HepG2 (cell line): ENCODE measurements around the gene TXNDC16. TPM values are rescaled to one million over a fixed set of nuclear protein-coding genes. Genes with fewer than 3 reads are reported as not detected.

Experiments used
- ATAC-seq: fragments of 200-7000 bp; cut with Tn5 transposase; 3 replicates; pipeline ENCODE4 v1.9.1; 2020; ENCODE audit warnings: mild to moderate bottlenecking, moderate library complexity
- BruUV-seq: library from RNA; stranded (reverse); fragments of 400-500 nt; replicated peaks from 2 replicates; lab custom pipeline; 2021; lab: Mats Ljungman, UMichigan
- CTCF ChIA-PET: fragments of 300-600 bp; formaldehyde crosslinking; extraction: SDS; loops from one replicate; lab custom pipeline; 2021; ENCODE audit warnings: low total read pairs, inconsistent platforms, low intra/inter-chr PET ratio; lab: Yijun Ruan, JAX
- POLR2A ChIA-PET: fragments of 350-600 bp; sonication (Branson Sonifier 250); formaldehyde crosslinking; loops from one replicate; lab custom pipeline; 2020; ENCODE audit warnings: antibody characterized with exemption, inconsistent platforms; lab: Yijun Ruan, JAX
- DNase-seq: peaks from one replicate; pipeline ENCODE4 v3.0.0-alpha.2; 2015; ENCODE audit warnings: low spot score
- FAIRE-seq: peaks from 3 replicates; lab custom pipeline; 2011; peaks lifted over from hg19 to GRCh38; lab: Jason Lieb, UNC
- H2AFZ ChIP-seq: one replicate; pipeline ENCODE4 v1.6.1; 2011; ENCODE audit warnings: low read length, inconsistent platforms
- H3K27ac ChIP-seq: fragments of 300-600 bp; 3 replicates; pipeline ENCODE4 v1.8.0; 2011; ENCODE audit warnings: mixed run types, mild to moderate bottlenecking, mixed read lengths, low read length, inconsistent platforms; ENCODE audit not compliant: insufficient read depth; ENCODE audit errors: extremely low read length
- H3K27me3 ChIP-seq, 2 experiments: fragments of 200-600 bp in 1 of 2; 2 replicates in 1 of 2; 3 replicates in 1 of 2; pipeline versions ENCODE4 v1.6.0 to v1.8.0; 2011; ENCODE audit warnings: low read length in 2 of 2, mild to moderate bottlenecking in 2 of 2, moderate library complexity in 2 of 2, inconsistent platforms in 1 of 2; ENCODE audit not compliant: insufficient read depth in 2 of 2, control insufficient read depth in 1 of 2
- H3K36me3 ChIP-seq, 2 experiments: fragments of 200-600 bp in 1 of 2; replicated peaks in 1 of 2; 2 replicates in 1 of 2; 3 replicates in 1 of 2; pipeline versions ENCODE4 v1.5.1 to v1.8.0; 2011; ENCODE audit warnings: low read length in 2 of 2, inconsistent platforms in 1 of 2; ENCODE audit not compliant: insufficient read depth in 2 of 2, control insufficient read depth in 1 of 2
- H3K4me1 ChIP-seq: 2 replicates; pipeline ENCODE4 v1.5.1; 2012; ENCODE audit warnings: low read length, inconsistent platforms; ENCODE audit not compliant: insufficient read depth
- H3K4me2 ChIP-seq: 2 replicates; pipeline ENCODE4 v1.6.0; 2011; ENCODE audit warnings: low read depth, low read length, inconsistent platforms
- H3K4me3 ChIP-seq, 3 experiments: fragments of 200-600 bp in 1 of 3; sonication (generic), shearing (Covaris generic) in 1 of 3; replicated peaks in 1 of 3; 2 replicates each; pipeline ENCODE4 v1.5.1; 2011 to 2016; ENCODE audit warnings: low read length in 3 of 3, inconsistent platforms in 2 of 3, low read depth in 2 of 3, mild to moderate bottlenecking in 2 of 3, control low read depth in 1 of 3, mixed read lengths in 1 of 3; ENCODE audit not compliant: insufficient read depth in 1 of 3
- H3K79me2 ChIP-seq: one replicate; pipeline ENCODE4 v1.6.1; 2011; ENCODE audit warnings: low read length, inconsistent platforms; ENCODE audit not compliant: insufficient read depth
- H3K9ac ChIP-seq: 2 replicates; pipeline ENCODE4 v1.6.0; 2011; ENCODE audit warnings: mild to moderate bottlenecking, low read depth, low read length, inconsistent platforms; ENCODE audit not compliant: insufficient read depth
- H3K9me3 ChIP-seq: 2 replicates; pipeline ENCODE4 v1.5.1; 2012; ENCODE audit warnings: mild to moderate bottlenecking, low read length
- H4K20me1 ChIP-seq: 2 replicates; pipeline ENCODE4 v1.6.0; 2011; ENCODE audit warnings: inconsistent platforms, mild to moderate bottlenecking, low read length, moderate library complexity; ENCODE audit not compliant: insufficient read depth
- BCLAF1 ChIP-seq: fragments of 450-650 bp; IDR thresholded peaks from 2 replicates; pipeline ENCODE4 v1.6.1; 2017; ENCODE audit warnings: mild to moderate bottlenecking
- HBP1 ChIP-seq: IDR thresholded peaks from 2 replicates; pipeline ENCODE4 v1.6.1; 2016; ENCODE audit warnings: low read depth, control low read depth
- IRX3 ChIP-seq: sonication (generic); formaldehyde crosslinking; IDR thresholded peaks from 2 replicates; pipeline ENCODE4 v1.8.1; 2023; ENCODE audit warnings: mild to moderate bottlenecking, low read depth, missing genetic modification reagents, borderline replicate concordance
- JARID2 ChIP-seq: sonication (generic); formaldehyde crosslinking; IDR thresholded peaks from 2 replicates; pipeline ENCODE4 v1.8.1; 2023; ENCODE audit warnings: missing genetic modification reagents, inconsistent platforms; ENCODE audit not compliant: insufficient replicate concordance
- KMT2A ChIP-seq: sonication (generic); formaldehyde crosslinking; IDR thresholded peaks from 2 replicates; pipeline ENCODE4 v1.4.0; 2020; ENCODE audit warnings: missing genetic modification reagents
- MAF1 ChIP-seq: sonication (generic); formaldehyde crosslinking; IDR thresholded peaks from 2 replicates; pipeline ENCODE4 v1.5.0; 2020; ENCODE audit warnings: missing genetic modification reagents, borderline replicate concordance
- PRMT3 ChIP-seq: sonication (generic); formaldehyde crosslinking; IDR thresholded peaks from 2 replicates; pipeline ENCODE4 v1.8.1; 2022; ENCODE audit warnings: low read depth, mild to moderate bottlenecking, moderate library complexity, missing genetic modification reagents, borderline replicate concordance
- RXRB ChIP-seq: IDR thresholded peaks from 2 replicates; pipeline ENCODE4 v1.6.1; 2016; ENCODE audit warnings: borderline replicate concordance, missing genetic modification reagents, missing compliant biosample characterization
- SIX4 ChIP-seq: sonication (generic); formaldehyde crosslinking; IDR thresholded peaks from 2 replicates; pipeline ENCODE4 v1.4.0; 2020; ENCODE audit warnings: missing genetic modification reagents
- SRY ChIP-seq: sonication (generic); formaldehyde crosslinking; IDR thresholded peaks from 2 replicates; pipeline ENCODE4 v1.8.0; 2022; ENCODE audit warnings: mild to moderate bottlenecking, missing genetic modification reagents
- ZBTB26 ChIP-seq: IDR thresholded peaks from 2 replicates; pipeline ENCODE4 v1.6.1; 2016; ENCODE audit warnings: missing compliant biosample characterization, missing genetic modification reagents, borderline replicate concordance
- ZBTB46 ChIP-seq: sonication (generic); formaldehyde crosslinking; IDR thresholded peaks from 2 replicates; pipeline ENCODE4 v1.4.0; 2020; ENCODE audit warnings: mild to moderate bottlenecking, missing genetic modification reagents, borderline replicate concordance
- ZIK1 ChIP-seq: sonication (generic); formaldehyde crosslinking; IDR thresholded peaks from 2 replicates; pipeline ENCODE4 v1.5.0; 2020; ENCODE audit warnings: mild to moderate bottlenecking, low read depth, missing genetic modification reagents, borderline replicate concordance
- ZNF10 ChIP-seq: sonication (generic); formaldehyde crosslinking; IDR thresholded peaks from 2 replicates; pipeline ENCODE4 v1.4.0; 2020; ENCODE audit warnings: mild to moderate bottlenecking, low read depth, missing genetic modification reagents, borderline replicate concordance
- ZNF691 ChIP-seq: sonication (generic); formaldehyde crosslinking; IDR thresholded peaks from 2 replicates; pipeline ENCODE4 v1.4.0; 2020; ENCODE audit warnings: missing genetic modification reagents, low read depth, mild to moderate bottlenecking, borderline replicate concordance
- in situ Hi-C: cut with HindIII; loops from 2 replicates; pipeline ENCODE4 v1.10.0; 2017; ENCODE audit warnings: low pct_unique_long_range_greater_than_20kb; ENCODE audit not compliant: extremely low pct_ligation_motif_present
- intact Hi-C: fragments of 100-400 bp; cut with micrococcal nuclease; formaldehyde crosslinking; loops from one replicate; pipeline ENCODE4 v1.10.0; 2022; ENCODE audit not compliant: unreplicated experiment
- polyA plus RNA-seq, 8 experiments: library from polyadenylated mRNA; depleted of rRNA in 3 of 8; stranded (reverse) in 7 of 8; unstranded in 1 of 8; fragments of >200 nt; fragmentation: Illumina TruSeq in 4 of 8; extraction: Trizol in 4 of 8; gene quantifications; 2 replicates each; pipeline versions ENCODE4 v1.2.1 to v1.2.3, GENCODE V29; 2011 to 2016; ENCODE audit warnings: low read depth in 4 of 8, missing spikeins in 1 of 8, mixed read lengths in 1 of 8; ENCODE audit not compliant: insufficient read depth in 1 of 8
- total RNA-seq, 5 experiments: library from RNA; depleted of rRNA; stranded (reverse); fragments of >200 nt; fragmentation: Illumina TruSeq; extraction: Trizol; gene quantifications; 2 replicates each; pipeline ENCODE4 v1.2.3, GENCODE V29; 2016; ENCODE audit warnings: low read depth in 1 of 5

TXNDC16 gene
- total and polyA plus RNA-seq, 2 of the 13 experiments (the other 11 are each of a cell fraction or from before 2014, with no cell fraction given) = 4.6 to 6.2 TPM

GRCh38 chr14:52485350-52485960, 66.8 kb downstream of the TXNDC16 start (continued):
- TF ChIP-seq BCLAF1 (no peak), HBP1 (CRISPR knock-in tag) (no peak), IRX3 (CRISPR knock-in tag) (no peak), ZIK1 (CRISPR knock-in tag) (no peak), SRY (CRISPR knock-in tag) (no peak), ZNF10 (CRISPR knock-in tag) (no peak)

GRCh38 chr14:52481864-52482263, 70.4 kb downstream of the TXNDC16 start:
- no peak for FAIRE-seq
- no TSS peak for BruUV-seq
- H2AFZ ChIP-seq = no peak overlapping the region
- no peak overlapping the region for H3K9ac ChIP-seq
- no peaks in the 10 kb centered on the region for H4K20me1 ChIP-seq
- intact Hi-C loops (no loop called here), in situ Hi-C loops (no loop called here)
- DNase-seq = no peak
- no peak overlapping the region for H3K27ac ChIP-seq
- no peak overlapping the region for H3K4me2 ChIP-seq
- H3K4me3 ChIP-seq = no peak overlapping the region
- no peaks in the 10 kb centered on the region for H3K4me1 ChIP-seq
- ChIA-PET CTCF (no interaction called here), POLR2A (no interaction called here)
- H3K9me3 ChIP-seq = no peaks in the 10 kb centered on the region
- H3K27me3 ChIP-seq = no peaks in the 10 kb centered on the region
- no peak for ATAC-seq
- H3K79me2 ChIP-seq = no peaks in the 10 kb centered on the region
- no peaks in the 10 kb centered on the region for H3K36me3 ChIP-seq
- no peak for TF ChIP-seq ZBTB46 (CRISPR knock-in tag)
- no peak for TF ChIP-seq RXRB (CRISPR knock-in tag)
- TF ChIP-seq PRMT3 (CRISPR knock-in tag) = no peak
- TF ChIP-seq ZBTB26 = no peak
- no peak for TF ChIP-seq SIX4 (CRISPR knock-in tag)
- no peak for TF ChIP-seq JARID2 (CRISPR knock-in tag)
- TF ChIP-seq KMT2A (CRISPR knock-in tag) = no peak
- TF ChIP-seq ZNF691 (CRISPR knock-in tag) = no peak
- no peak for TF ChIP-seq MAF1
